Neural cell (in vitro differentiated cells): ENCODE data around the gene FAP.

Experiments
- EP300 ChIP-seq: fragments of 450-650 bp; conservative IDR thresholded peaks from 2 replicates; pipeline ENCODE4 v1.6.1; 2014; ENCODE audit warnings: antibody characterized with exemption, mild to moderate bottlenecking, moderate library complexity; ENCODE audit not compliant: poor library complexity, severe bottlenecking
- EZH2 ChIP-seq: fragments of 200-600, 300-800 bp; shearing (Covaris generic), sonication (generic); IDR thresholded peaks from 2 replicates; pipeline ENCODE4 v1.6.1; 2014; ENCODE audit warnings: antibody characterized with exemption, low read length, borderline replicate concordance, mild to moderate bottlenecking; ENCODE audit not compliant: insufficient read depth, poor library complexity, severe bottlenecking
- MXI1 ChIP-seq: fragments of 450-650 bp; conservative IDR thresholded peaks from 2 replicates; pipeline ENCODE4 v1.6.1; 2014; ENCODE audit warnings: antibody characterized with exemption, mild to moderate bottlenecking; ENCODE audit not compliant: poor library complexity, severe bottlenecking
- POLR2AphosphoS5 ChIP-seq: IDR thresholded peaks from 2 replicates; pipeline ENCODE4 v1.6.1; 2012
- RAD21 ChIP-seq: fragments of 450-650 bp; conservative IDR thresholded peaks from 2 replicates; pipeline ENCODE4 v1.6.1; 2014; ENCODE audit warnings: antibody characterized with exemption, mild to moderate bottlenecking, moderate library complexity
- TAF1 ChIP-seq: IDR thresholded peaks from 2 replicates; pipeline ENCODE4 v1.6.1; 2012; ENCODE audit warnings: low read depth
- TF ChIP-seq, protein P1 (sequence below): fragments of 450-650 bp; IDR thresholded peaks from 2 replicates; pipeline ENCODE4 v1.5.1; 2014; ENCODE audit warnings: antibody characterized with exemption, mild to moderate bottlenecking, moderate library complexity; ENCODE audit not compliant: poor library complexity, severe bottlenecking
- TF ChIP-seq, protein P2 (sequence below): IDR thresholded peaks from 2 replicates; pipeline ENCODE4 v1.6.1; 2012; ENCODE audit warnings: borderline replicate concordance

DNA sequence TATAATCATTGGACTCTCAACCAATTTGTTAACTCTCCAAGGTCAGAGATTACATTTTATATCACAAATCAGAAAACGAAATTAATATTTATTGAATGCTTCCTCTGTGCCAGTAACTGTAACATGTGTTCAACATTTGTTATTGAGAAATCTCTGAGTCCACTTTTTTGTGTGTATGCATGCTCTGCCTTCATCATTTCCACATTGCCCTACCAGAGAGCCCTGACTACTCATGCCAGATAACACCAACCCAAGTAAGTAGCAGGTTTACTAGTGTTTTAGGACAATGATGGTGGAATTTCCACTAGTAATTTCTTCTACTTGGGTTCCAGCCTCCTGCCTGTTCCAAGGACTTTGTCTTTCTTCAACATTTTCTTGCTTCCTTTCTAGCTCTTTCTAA, 14.2 kb upstream of the FAP start:
- TF ChIP-seq MXI1 (no peak), POLR2AphosphoS5 (no peak), EP300 (no peak), TAF1 (no peak), RAD21 (no peak), EZH2 (no peak)
- TF ChIP-seq, protein P1, sequence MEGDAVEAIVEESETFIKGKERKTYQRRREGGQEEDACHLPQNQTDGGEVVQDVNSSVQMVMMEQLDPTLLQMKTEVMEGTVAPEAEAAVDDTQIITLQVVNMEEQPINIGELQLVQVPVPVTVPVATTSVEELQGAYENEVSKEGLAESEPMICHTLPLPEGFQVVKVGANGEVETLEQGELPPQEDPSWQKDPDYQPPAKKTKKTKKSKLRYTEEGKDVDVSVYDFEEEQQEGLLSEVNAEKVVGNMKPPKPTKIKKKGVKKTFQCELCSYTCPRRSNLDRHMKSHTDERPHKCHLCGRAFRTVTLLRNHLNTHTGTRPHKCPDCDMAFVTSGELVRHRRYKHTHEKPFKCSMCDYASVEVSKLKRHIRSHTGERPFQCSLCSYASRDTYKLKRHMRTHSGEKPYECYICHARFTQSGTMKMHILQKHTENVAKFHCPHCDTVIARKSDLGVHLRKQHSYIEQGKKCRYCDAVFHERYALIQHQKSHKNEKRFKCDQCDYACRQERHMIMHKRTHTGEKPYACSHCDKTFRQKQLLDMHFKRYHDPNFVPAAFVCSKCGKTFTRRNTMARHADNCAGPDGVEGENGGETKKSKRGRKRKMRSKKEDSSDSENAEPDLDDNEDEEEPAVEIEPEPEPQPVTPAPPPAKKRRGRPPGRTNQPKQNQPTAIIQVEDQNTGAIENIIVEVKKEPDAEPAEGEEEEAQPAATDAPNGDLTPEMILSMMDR, result no peak
- TF ChIP-seq, protein P2, sequence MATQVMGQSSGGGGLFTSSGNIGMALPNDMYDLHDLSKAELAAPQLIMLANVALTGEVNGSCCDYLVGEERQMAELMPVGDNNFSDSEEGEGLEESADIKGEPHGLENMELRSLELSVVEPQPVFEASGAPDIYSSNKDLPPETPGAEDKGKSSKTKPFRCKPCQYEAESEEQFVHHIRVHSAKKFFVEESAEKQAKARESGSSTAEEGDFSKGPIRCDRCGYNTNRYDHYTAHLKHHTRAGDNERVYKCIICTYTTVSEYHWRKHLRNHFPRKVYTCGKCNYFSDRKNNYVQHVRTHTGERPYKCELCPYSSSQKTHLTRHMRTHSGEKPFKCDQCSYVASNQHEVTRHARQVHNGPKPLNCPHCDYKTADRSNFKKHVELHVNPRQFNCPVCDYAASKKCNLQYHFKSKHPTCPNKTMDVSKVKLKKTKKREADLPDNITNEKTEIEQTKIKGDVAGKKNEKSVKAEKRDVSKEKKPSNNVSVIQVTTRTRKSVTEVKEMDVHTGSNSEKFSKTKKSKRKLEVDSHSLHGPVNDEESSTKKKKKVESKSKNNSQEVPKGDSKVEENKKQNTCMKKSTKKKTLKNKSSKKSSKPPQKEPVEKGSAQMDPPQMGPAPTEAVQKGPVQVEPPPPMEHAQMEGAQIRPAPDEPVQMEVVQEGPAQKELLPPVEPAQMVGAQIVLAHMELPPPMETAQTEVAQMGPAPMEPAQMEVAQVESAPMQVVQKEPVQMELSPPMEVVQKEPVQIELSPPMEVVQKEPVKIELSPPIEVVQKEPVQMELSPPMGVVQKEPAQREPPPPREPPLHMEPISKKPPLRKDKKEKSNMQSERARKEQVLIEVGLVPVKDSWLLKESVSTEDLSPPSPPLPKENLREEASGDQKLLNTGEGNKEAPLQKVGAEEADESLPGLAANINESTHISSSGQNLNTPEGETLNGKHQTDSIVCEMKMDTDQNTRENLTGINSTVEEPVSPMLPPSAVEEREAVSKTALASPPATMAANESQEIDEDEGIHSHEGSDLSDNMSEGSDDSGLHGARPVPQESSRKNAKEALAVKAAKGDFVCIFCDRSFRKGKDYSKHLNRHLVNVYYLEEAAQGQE, result no peak
